Choroid plexus epithelial cell (primary cell): ENCODE measurements around the gene CHFR.

Experiments
- DNase-seq: peaks from one replicate; pipeline ENCODE4 v3.0.0-alpha.2; 2010; ENCODE audit warnings: low read depth
- H3K4me3 ChIP-seq: 2 replicates; pipeline ENCODE4 v1.5.1; 2011; ENCODE audit warnings: low read depth, mild to moderate bottlenecking, control low read depth, low read length, moderate library complexity
- TF ChIP-seq, protein P1 (sequence below): conservative IDR thresholded peaks from 2 replicates; pipeline ENCODE4 v1.5.1; 2011; ENCODE audit warnings: low read depth, mild to moderate bottlenecking, control low read depth, inconsistent platforms, low read length, moderate library complexity

The CHFR gene

DNA sequence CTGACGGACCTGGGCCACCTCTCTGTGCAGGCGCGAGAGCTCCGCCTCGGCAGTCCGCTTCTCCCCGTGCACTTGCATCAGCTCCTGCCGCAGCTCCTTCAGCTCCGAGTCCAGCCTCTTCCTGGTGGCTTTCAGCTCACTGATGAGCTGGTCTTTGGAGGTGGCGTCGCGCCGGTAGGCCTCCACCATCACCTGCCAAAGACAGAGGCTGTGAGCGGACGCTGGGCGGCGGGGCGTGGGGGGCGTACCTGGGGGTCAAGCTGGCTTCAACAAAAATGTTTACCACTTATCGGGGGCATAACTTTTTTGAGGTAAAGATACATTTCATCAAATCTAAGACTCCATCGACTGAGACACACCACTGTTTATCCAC, 98.3 kb downstream of the CHFR start:
- DNase-seq, result no peak
- TF ChIP-seq, protein P1, sequence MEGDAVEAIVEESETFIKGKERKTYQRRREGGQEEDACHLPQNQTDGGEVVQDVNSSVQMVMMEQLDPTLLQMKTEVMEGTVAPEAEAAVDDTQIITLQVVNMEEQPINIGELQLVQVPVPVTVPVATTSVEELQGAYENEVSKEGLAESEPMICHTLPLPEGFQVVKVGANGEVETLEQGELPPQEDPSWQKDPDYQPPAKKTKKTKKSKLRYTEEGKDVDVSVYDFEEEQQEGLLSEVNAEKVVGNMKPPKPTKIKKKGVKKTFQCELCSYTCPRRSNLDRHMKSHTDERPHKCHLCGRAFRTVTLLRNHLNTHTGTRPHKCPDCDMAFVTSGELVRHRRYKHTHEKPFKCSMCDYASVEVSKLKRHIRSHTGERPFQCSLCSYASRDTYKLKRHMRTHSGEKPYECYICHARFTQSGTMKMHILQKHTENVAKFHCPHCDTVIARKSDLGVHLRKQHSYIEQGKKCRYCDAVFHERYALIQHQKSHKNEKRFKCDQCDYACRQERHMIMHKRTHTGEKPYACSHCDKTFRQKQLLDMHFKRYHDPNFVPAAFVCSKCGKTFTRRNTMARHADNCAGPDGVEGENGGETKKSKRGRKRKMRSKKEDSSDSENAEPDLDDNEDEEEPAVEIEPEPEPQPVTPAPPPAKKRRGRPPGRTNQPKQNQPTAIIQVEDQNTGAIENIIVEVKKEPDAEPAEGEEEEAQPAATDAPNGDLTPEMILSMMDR, result no peak
- H3K4me3 ChIP-seq, result no peak overlapping the region

DNA sequence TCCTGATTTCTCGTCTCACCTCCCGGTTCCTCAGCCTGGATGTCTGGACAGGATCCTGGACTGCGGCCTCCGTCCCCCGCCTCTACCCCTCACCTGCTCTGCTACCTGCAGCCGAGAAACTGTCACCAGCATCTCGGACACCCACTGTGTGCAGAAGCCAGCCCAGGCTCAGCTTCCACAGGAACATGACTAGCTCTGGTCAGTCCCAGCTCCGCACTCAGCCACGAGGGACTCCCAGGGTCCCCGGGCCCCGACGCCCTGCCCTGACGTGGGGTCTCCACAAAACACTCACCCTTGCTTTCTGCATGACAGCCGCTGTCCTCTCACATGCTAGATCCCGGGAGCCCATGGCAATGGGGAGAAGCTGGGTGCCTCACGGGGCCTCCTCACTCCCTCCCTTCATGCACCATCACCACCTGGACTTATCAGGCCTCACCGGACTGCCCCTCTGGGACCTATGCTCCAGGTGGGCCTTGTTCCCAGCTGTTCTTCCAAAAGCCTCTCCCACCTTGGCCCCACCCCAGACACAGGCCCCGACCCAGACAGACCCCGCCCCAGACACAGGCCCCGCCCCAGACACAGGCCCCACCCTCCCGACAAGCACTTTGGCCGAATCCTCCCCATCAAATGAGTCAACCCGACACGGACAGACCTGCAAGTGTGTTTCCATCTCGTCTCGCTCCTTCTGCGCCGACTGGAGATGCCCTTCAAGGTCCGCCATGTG, 98.9 kb downstream of the CHFR start:
- DNase-seq, result no peak
- TF ChIP-seq, protein P1, result no peak
- no peak overlapping the region for H3K4me3 ChIP-seq

DNA sequence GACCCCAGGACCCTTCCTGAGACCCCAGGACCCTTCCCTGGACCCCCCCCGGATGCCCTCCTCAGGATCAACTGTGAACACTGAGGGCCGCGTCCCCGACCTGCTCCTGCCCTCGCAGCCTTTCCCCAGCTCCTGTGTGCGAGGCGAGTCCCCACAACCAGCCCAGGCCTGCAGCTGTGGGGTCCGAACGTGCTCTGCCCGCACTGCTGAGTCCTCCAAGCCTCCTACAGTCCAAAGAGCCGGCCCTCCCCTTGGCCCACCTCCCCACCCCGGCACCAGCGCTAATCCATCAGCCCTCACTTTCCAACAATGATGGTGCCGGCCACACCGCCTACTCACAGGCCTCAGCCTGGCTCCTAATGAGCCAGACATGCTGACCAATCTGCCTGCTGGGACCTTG, 99.5 kb downstream of the CHFR start:
- no peak overlapping the region for H3K4me3 ChIP-seq
- no peak for DNase-seq
- TF ChIP-seq, protein P1, result no peak

DNA sequence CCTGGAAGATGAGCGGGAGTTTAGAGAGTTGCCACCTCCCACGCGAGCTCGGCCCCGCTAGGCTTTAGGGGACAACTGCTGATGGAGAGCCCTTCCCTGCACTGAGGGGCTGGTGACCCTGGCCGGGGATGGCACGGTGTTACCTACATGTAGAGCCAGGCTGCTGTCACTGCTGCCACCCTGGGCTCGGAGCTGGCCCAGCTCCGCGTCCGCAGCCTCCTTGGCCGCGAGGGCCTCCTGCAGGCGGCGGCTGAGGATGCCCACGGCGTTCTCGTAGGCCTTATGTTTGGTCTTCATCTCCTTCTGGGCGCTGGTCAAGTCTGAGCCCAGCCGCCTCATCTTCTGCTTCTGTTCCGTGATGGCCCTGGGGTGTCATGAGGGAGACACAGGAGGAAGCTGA, 101.2 kb downstream of the CHFR start:
- no peak overlapping the region for H3K4me3 ChIP-seq
- DNase-seq, result no peak
- TF ChIP-seq, protein P1, result no peak

DNA sequence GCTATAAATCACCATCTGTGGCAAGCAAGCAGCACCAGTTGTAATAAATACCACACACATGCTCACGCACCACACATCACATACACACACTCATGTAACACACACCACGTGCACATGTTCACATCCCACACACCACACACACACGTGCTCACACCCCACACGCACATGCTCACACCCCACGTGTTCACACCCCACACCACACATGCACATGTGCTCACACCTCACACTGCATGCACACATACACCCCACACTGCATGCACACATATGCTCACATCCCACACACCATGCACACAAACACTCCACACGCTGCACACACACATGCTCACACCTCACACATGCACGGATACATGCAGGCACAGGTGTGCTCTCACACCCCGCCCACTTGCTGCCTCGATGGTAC, 102.8 kb downstream of the CHFR start:
- TF ChIP-seq, protein P1, result no peak
- H3K4me3 ChIP-seq, result no peak overlapping the region
- DNase-seq, result no peak

DNA sequence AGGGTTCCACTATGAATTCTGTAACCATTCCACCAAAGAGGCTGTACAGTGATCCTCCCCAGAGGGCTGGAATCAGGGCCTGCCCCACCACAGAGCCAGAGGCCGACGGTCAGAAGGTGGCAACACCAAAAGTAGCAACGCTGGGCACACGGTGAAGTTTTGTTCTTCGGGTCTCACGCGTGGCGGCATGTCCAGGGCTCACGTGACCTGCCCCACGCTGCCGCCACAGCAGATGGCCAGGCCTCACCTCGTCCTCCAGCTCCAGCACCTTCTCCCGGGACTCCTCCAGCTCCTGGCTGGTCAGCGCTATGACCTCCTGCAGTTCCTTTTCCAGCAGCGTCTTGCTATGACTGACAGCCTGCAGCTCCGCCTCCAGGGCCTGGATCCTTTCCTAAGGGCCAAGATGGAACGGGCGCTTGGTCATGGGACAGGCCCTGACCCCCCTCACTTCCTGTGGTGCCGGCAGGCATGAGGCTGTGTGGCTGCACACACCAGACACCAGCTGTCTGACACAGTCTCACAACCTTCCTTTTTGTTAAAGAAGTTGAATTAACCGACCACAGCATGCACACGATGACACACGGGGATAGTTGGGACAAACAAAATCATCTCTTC, 103.4 kb downstream of the CHFR start:
- no peak for DNase-seq
- TF ChIP-seq, protein P1, result no peak
- H3K4me3 ChIP-seq, result no peak overlapping the region
